CD4-positive, alpha-beta T cell treated with Interleukin-2 at 100 ng/mL for 4 hours (primary cell): ENCODE data around the gene INTS11.

ENCODE experiments used
- DNase-seq: peaks from one replicate; pipeline ENCODE4 v3.0.0-alpha.2; 2020; ENCODE audit warnings: low spot score

The INTS11 gene

GRCh38 chr1:1357871-1358432, 33.5 kb upstream of the INTS11 start:
- DNase-seq: no peak

DNA sequence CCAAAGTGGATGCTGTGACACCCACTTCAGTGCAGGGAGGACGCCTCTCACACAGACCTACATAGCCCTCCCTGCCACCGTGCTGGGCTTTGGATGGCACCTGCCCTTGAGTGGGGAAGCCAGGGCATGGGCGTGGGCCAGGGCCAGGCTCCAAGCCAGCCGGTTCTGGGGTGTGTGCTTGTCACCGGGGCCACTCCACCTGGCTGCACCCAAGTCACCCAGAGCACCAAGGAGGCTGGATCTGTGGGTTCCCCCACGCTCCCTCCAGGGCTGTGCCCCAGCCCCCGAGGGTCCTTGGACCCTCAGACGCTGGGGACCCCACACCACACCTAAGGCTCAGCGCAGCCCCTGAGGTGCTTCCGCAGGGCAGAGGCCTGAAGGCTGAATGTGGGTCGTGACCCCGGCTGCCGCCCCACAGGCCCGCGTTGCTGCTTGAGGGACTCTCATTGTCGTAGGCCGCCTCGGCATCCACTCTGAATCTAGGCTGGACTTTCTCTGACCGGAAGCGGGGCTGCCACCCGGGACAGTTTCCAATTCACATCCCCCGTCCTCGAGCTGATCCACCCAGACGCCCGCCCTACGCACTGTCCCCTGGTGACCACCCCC, 32.4 kb upstream of the INTS11 start:
- DNase-seq: no peak

GRCh38 chr1:1356166-1356795, 31.8 kb upstream of the INTS11 start:
- no peak for DNase-seq

GRCh38 chr1:1355416-1355815, 31.0 kb upstream of the INTS11 start:
- DNase-seq: no peak

GRCh38 chr1:1354271-1355247, 30.1 kb upstream of the INTS11 start:
- no peak for DNase-seq

- DNase-seq: no peak
Observed at GRCh38 chr1:1353389-1354151, 29.1 kb upstream of the INTS11 start.

GRCh38 chr1:1352786-1353388, 28.4 kb upstream of the INTS11 start:
- DNase-seq: no peak

GRCh38 chr1:1351511-1352427, 27.3 kb upstream of the INTS11 start:
- no peak for DNase-seq

GRCh38 chr1:1349256-1350012, 25.0 kb upstream of the INTS11 start, which contains the start of gene DVL1:
DVL1 (minus strand) TSS chr1:1349418; CDS start chr1:1349065, 353 bp downstream.
- DNase-seq: peak; percentile 65

GRCh38 chr1:1348420-1349255, 24.2 kb upstream of the INTS11 start:
- no peak for DNase-seq

DNA sequence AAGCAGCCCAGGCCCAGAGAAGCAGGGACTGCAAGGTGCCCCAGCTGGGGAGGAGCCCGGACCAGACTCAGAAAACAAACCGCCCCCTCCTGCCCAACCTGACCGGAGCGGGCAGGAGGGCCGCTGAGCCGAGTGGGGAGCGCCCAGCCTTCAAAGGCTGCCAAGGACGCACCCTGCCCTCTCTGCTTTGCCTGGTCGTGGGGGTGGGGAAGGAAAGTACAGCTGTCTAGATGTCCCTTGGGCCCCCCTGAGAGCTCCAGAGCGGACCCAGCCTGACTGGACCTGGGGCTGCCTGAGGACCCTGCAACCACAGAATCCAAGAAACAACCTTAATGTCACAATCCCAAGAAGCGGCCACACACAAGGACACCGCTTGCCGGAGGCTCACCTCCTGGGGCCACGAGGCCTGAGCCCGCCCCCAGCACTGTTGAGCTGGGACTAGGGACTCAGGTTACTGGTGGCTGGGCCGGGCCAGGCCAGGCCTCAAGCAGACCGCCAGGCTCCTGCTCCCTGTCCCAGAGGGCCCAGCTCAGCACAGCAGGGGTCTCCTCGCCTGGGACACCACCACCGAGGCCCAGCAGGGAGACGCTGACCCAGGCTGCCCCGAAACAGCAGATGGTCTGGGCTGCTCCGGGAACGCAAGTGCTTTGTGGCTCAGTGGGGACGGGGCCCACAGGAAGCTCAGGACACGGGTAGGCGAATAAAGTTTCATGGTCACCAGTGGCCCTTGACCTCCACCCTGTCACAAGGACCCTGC, 23.4 kb upstream of the INTS11 start:
- no peak for DNase-seq

- DNase-seq: no peak
Observed at GRCh38 chr1:1347026-1347595, 22.7 kb upstream of the INTS11 start.

DNA sequence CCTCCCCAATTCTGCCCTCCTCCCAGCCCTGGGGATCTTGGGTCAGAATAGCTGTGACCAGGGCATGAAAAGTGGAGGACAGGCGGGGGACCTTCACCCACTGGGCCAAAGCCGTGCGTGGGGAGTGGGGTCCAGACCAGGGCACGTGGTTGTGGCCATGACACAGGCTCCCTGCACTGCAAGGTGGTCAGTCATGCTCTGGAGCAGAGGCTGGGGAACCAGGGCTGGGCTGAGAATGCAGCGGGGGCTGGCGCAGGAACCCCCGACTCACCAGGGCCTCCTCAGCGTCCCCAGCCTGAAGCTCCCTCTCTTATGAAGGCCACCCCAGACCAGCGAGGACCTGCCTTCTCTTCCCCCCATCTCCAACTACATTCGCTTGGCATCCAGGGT, 22.0 kb upstream of the INTS11 start:
- DNase-seq: no peak

DNA sequence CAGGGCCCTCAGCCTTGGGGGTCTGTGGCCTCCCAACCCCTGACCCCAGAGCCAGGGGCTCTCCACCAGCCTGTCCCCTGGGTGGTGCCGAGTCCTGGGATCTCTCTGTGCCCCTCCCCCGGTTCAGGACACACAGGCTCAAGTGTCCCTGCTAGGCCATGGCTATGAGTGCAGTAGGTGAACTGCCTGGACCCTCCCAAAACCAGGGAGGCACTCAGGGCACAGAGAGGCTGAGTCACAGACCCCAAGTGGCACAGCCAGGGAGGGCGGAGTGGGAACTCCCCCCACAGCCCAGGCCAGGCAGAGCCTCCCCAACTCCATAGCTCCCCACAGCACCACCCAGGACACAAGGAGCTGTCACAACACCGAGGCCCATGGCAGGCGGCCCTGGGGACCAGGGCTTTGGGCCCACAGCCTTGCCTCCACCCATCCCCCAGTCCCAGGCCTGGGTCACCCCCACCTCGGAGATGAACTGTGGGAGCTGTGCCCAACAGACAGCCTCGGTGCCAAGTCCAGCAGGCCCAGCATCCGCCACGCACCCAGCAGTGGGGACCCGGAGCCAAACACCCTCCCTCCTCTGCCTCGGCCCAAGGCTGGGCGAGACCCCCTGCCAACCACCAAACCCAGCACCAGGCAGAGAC, 21.5 kb upstream of the INTS11 start:
- no peak for DNase-seq

DNA sequence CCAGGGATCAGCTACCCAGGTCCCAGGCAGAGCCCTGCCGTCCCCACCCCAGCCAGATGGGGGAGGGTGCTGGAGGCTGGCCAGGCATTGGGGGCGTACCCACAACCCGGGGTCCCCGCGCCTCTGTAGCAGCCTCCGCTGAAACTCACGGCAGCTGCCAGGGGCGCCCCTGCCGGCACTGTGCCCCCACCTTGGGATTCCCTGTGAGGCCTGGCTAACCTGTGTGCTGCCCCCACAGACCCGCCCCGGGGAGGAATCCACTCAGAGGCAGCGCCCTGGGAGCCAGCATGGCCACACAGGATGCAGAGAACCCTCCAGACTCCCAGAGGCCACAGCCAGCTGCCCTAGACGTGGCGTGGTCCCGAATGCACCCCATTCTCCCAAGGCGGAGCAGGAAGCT, 20.9 kb upstream of the INTS11 start:
- DNase-seq: no peak

- peak; percentile 70 for DNase-seq
Observed at GRCh38 chr1:1344655-1345361, 20.3 kb upstream of the INTS11 start.
